HFFc6 (cell line): ENCODE measurements around the gene CATSPERZ. TPM values are rescaled to one million over a fixed set of nuclear protein-coding genes. Genes with fewer than 3 reads are reported as not detected.
A peak's percentile ranks its signal among the peaks of the same experiment; 100 is the strongest.

ENCODE experiments used
- DNase-seq: peaks from one replicate; pipeline ENCODE4 v3.0.0-alpha.2; 2018
- H3K27ac Mint-ChIP-seq: 2 replicates; pipeline ENCODE4 v1.8.0; 2020; ENCODE audit warnings: mild to moderate bottlenecking, mixed read lengths
- H3K27me3 Mint-ChIP-seq: 2 replicates; pipeline ENCODE4 v1.8.0; 2021; ENCODE audit warnings: mild to moderate bottlenecking, moderate library complexity, mixed read lengths; ENCODE audit not compliant: insufficient read depth
- H3K36me3 Mint-ChIP-seq: 2 replicates; pipeline ENCODE4 v1.8.0; 2021; ENCODE audit warnings: low read depth, mixed read lengths
- H3K4me1 Mint-ChIP-seq: 2 replicates; pipeline ENCODE4 v1.8.0; 2020; ENCODE audit warnings: low read depth, mixed read lengths
- H3K4me3 Mint-ChIP-seq: 2 replicates; pipeline ENCODE4 v1.8.0; 2020; ENCODE audit warnings: mild to moderate bottlenecking, moderate library complexity, mixed read lengths
- H3K9me3 Mint-ChIP-seq: 2 replicates; pipeline ENCODE4 v1.8.0; 2020; ENCODE audit warnings: mild to moderate bottlenecking, mixed read lengths
- total RNA-seq, 6 experiments: library from RNA; stranded (reverse); fragmentation: NEBNext Ultra II Directional; extraction: Animal tissue kit (Norgen Biotek cat#: 25700); gene quantifications; 2 replicates in 1 of 6; 3 replicates in 5 of 6; pipeline ENCODE4 v1.2.3, GENCODE V29; 2021
- TF ChIP-seq, protein P1 (sequence below): fragments of 200-600 bp; sonication (generic); IDR thresholded peaks from 2 replicates; pipeline ENCODE4 v1.5.0; 2021; ENCODE audit warnings: antibody characterized with exemption, mild to moderate bottlenecking

CATSPERZ gene
- total RNA-seq, 6 experiments from 2014 or later, result 0.31 TPM; not detected in 5

DNA sequence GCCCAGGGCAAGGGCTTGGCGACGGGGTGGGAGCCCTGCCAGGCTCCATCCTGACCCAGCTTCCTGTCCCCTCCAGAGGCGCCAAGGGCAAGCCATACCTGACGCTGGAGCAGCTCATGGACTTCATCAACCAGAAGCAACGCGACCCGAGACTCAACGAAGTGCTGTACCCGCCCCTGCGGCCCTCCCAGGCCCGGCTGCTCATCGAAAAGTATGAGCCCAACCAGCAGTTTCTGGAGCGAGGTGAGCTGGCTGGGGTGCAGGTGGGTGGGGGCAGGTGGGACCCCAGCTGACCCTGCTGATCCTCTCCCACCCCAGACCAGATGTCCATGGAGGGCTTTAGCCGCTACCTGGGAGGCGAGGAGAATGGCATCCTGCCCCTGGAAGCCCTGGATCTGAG, 43.9 kb upstream of the CATSPERZ start:
- H3K4me3 Mint-ChIP-seq, result no peak overlapping the region
- TF ChIP-seq, protein P1, sequence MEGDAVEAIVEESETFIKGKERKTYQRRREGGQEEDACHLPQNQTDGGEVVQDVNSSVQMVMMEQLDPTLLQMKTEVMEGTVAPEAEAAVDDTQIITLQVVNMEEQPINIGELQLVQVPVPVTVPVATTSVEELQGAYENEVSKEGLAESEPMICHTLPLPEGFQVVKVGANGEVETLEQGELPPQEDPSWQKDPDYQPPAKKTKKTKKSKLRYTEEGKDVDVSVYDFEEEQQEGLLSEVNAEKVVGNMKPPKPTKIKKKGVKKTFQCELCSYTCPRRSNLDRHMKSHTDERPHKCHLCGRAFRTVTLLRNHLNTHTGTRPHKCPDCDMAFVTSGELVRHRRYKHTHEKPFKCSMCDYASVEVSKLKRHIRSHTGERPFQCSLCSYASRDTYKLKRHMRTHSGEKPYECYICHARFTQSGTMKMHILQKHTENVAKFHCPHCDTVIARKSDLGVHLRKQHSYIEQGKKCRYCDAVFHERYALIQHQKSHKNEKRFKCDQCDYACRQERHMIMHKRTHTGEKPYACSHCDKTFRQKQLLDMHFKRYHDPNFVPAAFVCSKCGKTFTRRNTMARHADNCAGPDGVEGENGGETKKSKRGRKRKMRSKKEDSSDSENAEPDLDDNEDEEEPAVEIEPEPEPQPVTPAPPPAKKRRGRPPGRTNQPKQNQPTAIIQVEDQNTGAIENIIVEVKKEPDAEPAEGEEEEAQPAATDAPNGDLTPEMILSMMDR, result no peak
- H3K27me3 Mint-ChIP-seq, result peaks cover 2% of the 10 kb centered on the region
- no peak overlapping the region for H3K27ac Mint-ChIP-seq
- H3K9me3 Mint-ChIP-seq, result no peaks in the 10 kb centered on the region
- peaks cover 19% of the 10 kb centered on the region for H3K36me3 Mint-ChIP-seq
- peaks cover 12% of the 10 kb centered on the region for H3K4me1 Mint-ChIP-seq
- DNase-seq, result no peak

DNA sequence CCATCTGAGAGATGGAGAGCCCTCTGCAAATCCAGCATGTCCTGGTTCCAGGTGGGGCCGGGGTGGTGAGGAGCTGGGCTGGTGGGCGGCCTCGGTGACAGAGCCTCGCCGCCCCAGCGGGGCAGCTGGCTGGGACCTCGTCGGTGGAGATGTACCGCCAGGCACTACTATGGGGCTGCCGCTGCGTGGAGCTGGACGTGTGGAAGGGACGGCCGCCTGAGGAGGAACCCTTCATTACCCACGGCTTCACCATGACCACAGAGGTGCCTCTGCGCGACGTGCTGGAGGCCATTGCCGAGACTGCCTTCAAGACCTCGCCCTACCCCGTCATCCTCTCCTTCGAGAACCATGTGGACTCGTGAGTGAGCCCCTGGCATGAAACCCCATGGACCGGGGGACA, 41.8 kb upstream of the CATSPERZ start:
- Mint-ChIP-seq H3K4me3 (no peak overlapping the region), H3K27ac (no peak overlapping the region), H3K36me3 (peaks cover 32% of the 10 kb centered on the region), H3K4me1 (peaks cover 16% of the 10 kb centered on the region), H3K27me3 (peaks cover 4% of the 10 kb centered on the region), H3K9me3 (no peaks in the 10 kb centered on the region)
- DNase-seq, result no peak
- TF ChIP-seq, protein P1, result no peak

DNA sequence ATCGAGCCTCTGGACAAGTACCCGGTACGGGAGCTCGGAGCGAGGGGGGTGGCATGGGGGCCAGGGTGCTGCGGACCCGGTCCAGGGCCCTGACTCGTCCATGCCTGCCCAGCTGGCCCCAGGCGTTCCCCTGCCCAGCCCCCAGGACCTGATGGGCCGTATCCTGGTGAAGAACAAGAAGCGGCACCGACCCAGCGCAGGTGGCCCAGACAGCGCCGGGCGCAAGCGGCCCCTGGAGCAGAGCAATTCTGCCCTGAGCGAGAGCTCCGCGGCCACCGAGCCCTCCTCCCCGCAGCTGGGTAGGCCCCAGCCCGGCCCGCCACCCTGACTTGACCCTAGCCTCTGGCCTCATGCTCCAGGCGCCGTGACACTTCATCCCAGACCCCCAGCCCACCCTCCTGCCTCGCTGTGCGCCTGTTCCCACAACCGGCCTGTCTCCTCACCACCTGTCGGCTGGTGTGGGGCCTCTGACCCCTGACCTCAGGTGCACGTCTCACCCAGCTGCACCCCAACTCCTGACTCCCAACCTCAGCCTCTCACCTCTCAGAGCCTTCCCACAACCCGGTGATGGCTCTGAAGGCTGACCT, 41.1 kb upstream of the CATSPERZ start:
- H3K27me3 Mint-ChIP-seq, result peaks cover 4% of the 10 kb centered on the region
- H3K4me3 Mint-ChIP-seq, result no peak overlapping the region
- DNase-seq, result no peak
- peaks cover 9% of the 10 kb centered on the region for H3K4me1 Mint-ChIP-seq
- H3K36me3 Mint-ChIP-seq, result peaks cover 33% of the 10 kb centered on the region
- no peak overlapping the region for H3K27ac Mint-ChIP-seq
- no peaks in the 10 kb centered on the region for H3K9me3 Mint-ChIP-seq
- TF ChIP-seq, protein P1, result no peak

DNA sequence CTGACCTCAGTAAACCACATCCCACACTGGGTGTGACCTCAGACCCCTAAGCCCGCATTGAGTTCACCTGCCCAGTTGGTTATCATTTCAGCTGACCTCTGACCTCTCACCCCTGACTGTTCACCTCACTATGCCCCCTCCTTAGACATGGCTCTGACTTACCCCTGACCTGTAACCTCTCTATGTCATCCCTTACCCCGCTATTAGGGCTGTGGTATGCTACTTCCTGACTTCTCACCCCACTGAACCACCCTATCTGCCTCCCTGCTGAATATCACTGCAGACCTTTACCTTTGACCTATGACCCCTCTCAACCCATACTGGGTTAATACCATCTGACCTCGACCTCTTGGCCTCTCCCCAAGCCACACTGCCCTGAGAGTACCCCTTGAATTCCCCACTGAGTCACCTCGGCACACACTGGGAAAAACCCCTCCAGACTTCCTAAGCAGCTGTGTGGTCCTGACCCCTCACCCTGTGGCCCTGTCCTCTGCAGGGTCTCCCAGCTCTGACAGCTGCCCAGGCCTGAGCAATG, 40.6 kb upstream of the CATSPERZ start:
- TF ChIP-seq, protein P1, result no peak
- Mint-ChIP-seq H3K27me3 (peaks cover 4% of the 10 kb centered on the region), H3K9me3 (no peaks in the 10 kb centered on the region), H3K4me1 (peaks cover 8% of the 10 kb centered on the region), H3K4me3 (no peak overlapping the region), H3K27ac (peak overlapping the region; percentile 42; the same call in 1 of the 2 replicates), H3K36me3 (peaks cover 33% of the 10 kb centered on the region)
- DNase-seq, result no peak

DNA sequence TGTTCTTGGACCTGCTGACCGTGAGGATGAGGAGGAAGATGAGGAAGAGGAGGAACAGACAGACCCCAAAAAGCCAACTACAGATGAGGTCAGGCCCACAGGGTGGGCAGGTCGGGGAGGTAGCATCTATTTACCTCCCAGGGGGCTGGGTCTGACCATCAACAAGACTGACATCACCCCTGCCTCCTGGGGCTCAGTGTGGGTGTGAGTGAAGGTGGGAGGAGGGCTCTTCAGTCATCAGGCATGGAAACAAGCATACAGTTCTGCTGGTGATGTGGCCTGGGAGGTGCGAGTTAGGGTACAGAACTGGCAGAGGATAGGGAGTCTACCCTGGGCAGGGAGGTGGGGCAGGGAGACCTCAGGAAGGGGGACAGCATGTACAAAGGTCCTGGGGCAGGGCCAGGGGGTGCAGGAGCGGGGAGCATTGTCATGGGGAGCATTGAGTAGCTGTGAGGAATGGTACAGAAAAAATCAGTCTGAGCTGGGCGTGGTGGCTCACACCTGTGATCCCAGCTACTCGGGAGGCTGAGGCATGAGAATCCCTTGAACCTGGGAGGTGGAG, 39.9 kb upstream of the CATSPERZ start:
- TF ChIP-seq, protein P1, result no peak
- Mint-ChIP-seq H3K4me3 (no peak overlapping the region), H3K9me3 (no peaks in the 10 kb centered on the region), H3K27me3 (peaks cover 4% of the 10 kb centered on the region), H3K27ac (peak overlapping the region; percentile 42; the same call in 1 of the 2 replicates), H3K4me1 (peaks cover 8% of the 10 kb centered on the region), H3K36me3 (peaks cover 33% of the 10 kb centered on the region)
- no peak for DNase-seq
